Stomach (tissue), 4 donors: Measurements from ENCODE around the gene RELN.

Experiments
- CTCF ChIP-seq, 7 experiments: fragments of 450-650 bp in 4 of 7; fragments of 200-600 bp in 3 of 7; sonication (generic) in 3 of 7; IDR thresholded peaks; one replicate each; pipeline ENCODE4 v1.5.1; 2016 to 2019; ENCODE audit warnings: antibody characterized with exemption in 7 of 7, control low read depth in 2 of 7, mild to moderate bottlenecking in 1 of 7
- EP300 ChIP-seq: sonication (generic); formaldehyde crosslinking; IDR thresholded peaks from one replicate; pipeline ENCODE4 v1.6.1; 2017; ENCODE audit warnings: antibody characterized with exemption
- POLR2A ChIP-seq, 4 donors: fragments of 450-650 bp; IDR thresholded peaks; one replicate each; pipeline ENCODE4 v1.6.1; 2016; ENCODE audit warnings: antibody characterized with exemption in 4 of 4, control low read depth in 2 of 4, mild to moderate bottlenecking in 1 of 4, moderate library complexity in 1 of 4

- TF ChIP-seq CTCF (IDR thresholded peaks at IDR 0.05), result no peak
- TF ChIP-seq EP300, result no peak
- TF ChIP-seq POLR2A (IDR thresholded peaks at IDR 0.05), result no peak
Measured at GRCh38 chr7:103731169-103731568, 258.3 kb downstream of the RELN start.
